DOHH2 (cell line): Measurements from ENCODE around the gene PTPN5.

Experiments used
- CTCF ChIP-seq: fragments of 200-600 bp; sonication (generic); IDR thresholded peaks from one replicate; pipeline ENCODE4 v1.5.1; 2014; ENCODE audit warnings: antibody characterized with exemption, mild to moderate bottlenecking, low read depth, low read length; ENCODE audit not compliant: poor library complexity, severe bottlenecking
- EZH2phosphoT487 ChIP-seq: fragments of 200-600 bp; sonication (generic); IDR thresholded peaks from 2 replicates; pipeline ENCODE4 v1.6.1; 2017; ENCODE audit warnings: borderline replicate concordance, mild to moderate bottlenecking, antibody characterized with exemption, low read length, moderate library complexity, mixed read lengths

GRCh38 chr11:18773681-18774080 is 17.9 kb downstream of the PTPN5 start:
- TF ChIP-seq CTCF (no peak), EZH2phosphoT487 (no peak)
